ENCODE data around the gene TTC1.

DNA sequence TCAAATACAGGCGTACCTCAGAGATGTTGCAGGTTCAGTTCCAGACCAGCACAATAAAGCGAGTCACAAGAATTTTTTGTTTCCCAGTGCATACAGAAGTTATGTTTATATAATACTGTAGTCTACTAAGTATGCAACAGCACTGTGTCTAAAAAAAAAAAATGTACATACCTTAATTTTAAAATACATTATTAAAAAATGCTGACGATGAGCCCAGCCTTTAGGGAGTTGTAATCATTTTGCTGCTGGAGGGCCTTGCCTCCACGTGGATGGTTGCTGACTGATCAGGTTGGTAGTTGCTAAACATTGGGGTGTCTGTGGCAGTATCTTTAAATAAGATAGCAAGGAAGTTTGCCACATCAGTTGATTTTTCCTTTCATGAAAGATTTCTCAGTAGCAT lies 48.3 kb downstream of the TTC1 start:
- no peak for TF ChIP-seq POLR2AphosphoS5 (IDR thresholded peaks at IDR 0.05)
- TF ChIP-seq, protein P1, sequence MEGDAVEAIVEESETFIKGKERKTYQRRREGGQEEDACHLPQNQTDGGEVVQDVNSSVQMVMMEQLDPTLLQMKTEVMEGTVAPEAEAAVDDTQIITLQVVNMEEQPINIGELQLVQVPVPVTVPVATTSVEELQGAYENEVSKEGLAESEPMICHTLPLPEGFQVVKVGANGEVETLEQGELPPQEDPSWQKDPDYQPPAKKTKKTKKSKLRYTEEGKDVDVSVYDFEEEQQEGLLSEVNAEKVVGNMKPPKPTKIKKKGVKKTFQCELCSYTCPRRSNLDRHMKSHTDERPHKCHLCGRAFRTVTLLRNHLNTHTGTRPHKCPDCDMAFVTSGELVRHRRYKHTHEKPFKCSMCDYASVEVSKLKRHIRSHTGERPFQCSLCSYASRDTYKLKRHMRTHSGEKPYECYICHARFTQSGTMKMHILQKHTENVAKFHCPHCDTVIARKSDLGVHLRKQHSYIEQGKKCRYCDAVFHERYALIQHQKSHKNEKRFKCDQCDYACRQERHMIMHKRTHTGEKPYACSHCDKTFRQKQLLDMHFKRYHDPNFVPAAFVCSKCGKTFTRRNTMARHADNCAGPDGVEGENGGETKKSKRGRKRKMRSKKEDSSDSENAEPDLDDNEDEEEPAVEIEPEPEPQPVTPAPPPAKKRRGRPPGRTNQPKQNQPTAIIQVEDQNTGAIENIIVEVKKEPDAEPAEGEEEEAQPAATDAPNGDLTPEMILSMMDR (IDR thresholded peaks at IDR 0.05): no peak
- TF ChIP-seq POLR2A (IDR thresholded peaks at IDR 0.05): no peak
